HPDE6-E6E7 (cell line): Measurements from ENCODE around the gene PRODH.
"Not testable (repeated sequence)": the region's sequence is repeated elsewhere in the genome, so short reads cannot be mapped to it uniquely, and the experiment has no call there.

Experiments
- DNase-seq: peaks from one replicate; pipeline ENCODE4 v3.0.0; 2011; ENCODE audit warnings: missing footprints; ENCODE audit errors: extremely low spot score

The PRODH gene

GRCh38 chr22:18905540-18906409, 30.3 kb downstream of the PRODH start, which contains the start of gene DGCR6:
Gene DGCR6 (plus strand): TSS chr22:18906320. CDS start chr22:18906375, 55 bp downstream.
- DNase-seq = no peak

GRCh38 chr22:18896037-18896657, 39.9 kb downstream of the PRODH start:
- not testable (repeated sequence) for DNase-seq

GRCh38 chr22:18893775-18894174, 42.3 kb downstream of the PRODH start:
- not testable (repeated sequence) for DNase-seq

GRCh38 chr22:18890510-18891192, 45.4 kb downstream of the PRODH start:
- not testable (repeated sequence) for DNase-seq

GRCh38 chr22:18888115-18888514, 48.0 kb downstream of the PRODH start:
- no peak for DNase-seq

GRCh38 chr22:18884465-18884864, 51.6 kb downstream of the PRODH start:
- not testable (repeated sequence) for DNase-seq

GRCh38 chr22:18881260-18881659, 54.8 kb downstream of the PRODH start:
- DNase-seq = not testable (repeated sequence)
